Measurements from ENCODE around the gene PARP6. TPM values are rescaled to one million over a fixed set of nuclear protein-coding genes. Genes with fewer than 3 reads are reported as not detected.
"Not testable (repeated sequence)": the region's sequence is repeated elsewhere in the genome, so short reads cannot be mapped to it uniquely, and the experiment has no call there.

Gene PARP6
- total RNA-seq, 2 donors from 2014 or later, result 48.3 to 64.9 TPM

- intact Hi-C loops (cut with DNase I), result loop anchor here (5.0 kb wide), 1 partner anchor 79 kb away; no protein-coding TSS in a partner anchor
- H3K36me3 ChIP-seq (replicated peaks in 1 of 2; ENCODE audit: insufficient read depth in 1 of 2, low read depth in 2 of 2), result no peaks in the 10 kb centered on the region
- H3K9me3 ChIP-seq, result no peaks in the 10 kb centered on the region
- H3K4me1 ChIP-seq, result no peaks in the 10 kb centered on the region
- 64 to 76% methylated on average over 3 of the region's 3 CpGs for WGBS, 2 donors
- ATAC-seq (no peak), DNase-seq (no peak)
- H3K27ac ChIP-seq, result no peak overlapping the region
- no peaks in the 10 kb centered on the region for H3K27me3 ChIP-seq
- TF ChIP-seq CTCF (IDR thresholded peaks at IDR 0.05) (no peak), POLR2A (IDR thresholded peaks at IDR 0.05) (no peak)
- no peak overlapping the region for H3K4me3 ChIP-seq
These were observed 9.4 kb upstream of the PARP6 start for GRCh38 chr15:72281713-72282112.

GRCh38 chr15:72280751-72281150 lies 8.4 kb upstream of the PARP6 start:
- Histone ChIP-seq H3K4me1 (no peaks in the 10 kb centered on the region), H3K9me3 (no peaks in the 10 kb centered on the region), H3K4me3 (no peak overlapping the region), H3K27me3 (no peaks in the 10 kb centered on the region), H3K27ac (no peak overlapping the region), H3K36me3 (replicated peaks in 1 of 2; ENCODE audit: insufficient read depth in 1 of 2, low read depth in 2 of 2) (no peaks in the 10 kb centered on the region)
- no peak for ATAC-seq
- WGBS, 2 donors, result 75 to 100% methylated on average over 1 to 2 of the region's 2 CpGs
- intact Hi-C loops (cut with DNase I), result loop anchor here (5.0 kb wide), 1 partner anchor 78 kb away; no protein-coding TSS in a partner anchor
- TF ChIP-seq POLR2A (IDR thresholded peaks at IDR 0.05) (no peak), CTCF (IDR thresholded peaks at IDR 0.05) (no peak)
- DNase-seq, result no peak

- 68 to 87% methylated on average over 1 of the region's 1 CpG for WGBS, 2 donors
- no peak overlapping the region for H3K27ac ChIP-seq
- H3K4me3 ChIP-seq, result no peak overlapping the region
- intact Hi-C loops (cut with DNase I), result no loop called here
- TF ChIP-seq CTCF (IDR thresholded peaks at IDR 0.05), result no peak
- no peak for TF ChIP-seq POLR2A (IDR thresholded peaks at IDR 0.05)
- H3K4me1 ChIP-seq, result no peaks in the 10 kb centered on the region
- DNase-seq, result no peak
- ATAC-seq, result no peak
- H3K27me3 ChIP-seq, result no peaks in the 10 kb centered on the region
- H3K9me3 ChIP-seq, result no peaks in the 10 kb centered on the region
- H3K36me3 ChIP-seq (replicated peaks in 1 of 2; ENCODE audit: insufficient read depth in 1 of 2, low read depth in 2 of 2), result no peaks in the 10 kb centered on the region
These were observed 6.4 kb upstream of the PARP6 start for GRCh38 chr15:72278737-72279136.

GRCh38 chr15:72276326-72276700 lies 4.0 kb upstream of the PARP6 start:
- Histone ChIP-seq H3K27ac (no peak overlapping the region), H3K36me3 (replicated peaks in 1 of 2; ENCODE audit: insufficient read depth in 1 of 2, low read depth in 2 of 2) (no peaks in the 10 kb centered on the region), H3K9me3 (no peaks in the 10 kb centered on the region), H3K27me3 (no peaks in the 10 kb centered on the region), H3K4me1 (peaks cover 13% of the 10 kb centered on the region), H3K4me3 (no peak overlapping the region)
- no peak for DNase-seq
- TF ChIP-seq CTCF (IDR thresholded peaks at IDR 0.05) (no peak), POLR2A (IDR thresholded peaks at IDR 0.05) (no peak)
- intact Hi-C loops (cut with DNase I), result no loop called here
- no peak for ATAC-seq

GRCh38 chr15:72275635-72276325 lies 3.4 kb upstream of the PARP6 start:
- DNase-seq; intact Hi-C loops (cut with DNase I); H3K4me3 ChIP-seq; H3K36me3 ChIP-seq (replicated peaks in 1 of 2; ENCODE audit: insufficient read depth in 1 of 2, low read depth in 2 of 2); H3K27ac ChIP-seq; H3K9me3 ChIP-seq; H3K27me3 ChIP-seq; ATAC-seq: not testable (repeated sequence)
- peaks cover 18% of the 10 kb centered on the region for H3K4me1 ChIP-seq

All from body of pancreas (tissue), 4 donors.